Measurements from ENCODE around the gene CRB2.
A peak's percentile ranks its signal among the peaks of the same experiment; 100 is the strongest.

The CRB2 gene

DNA sequence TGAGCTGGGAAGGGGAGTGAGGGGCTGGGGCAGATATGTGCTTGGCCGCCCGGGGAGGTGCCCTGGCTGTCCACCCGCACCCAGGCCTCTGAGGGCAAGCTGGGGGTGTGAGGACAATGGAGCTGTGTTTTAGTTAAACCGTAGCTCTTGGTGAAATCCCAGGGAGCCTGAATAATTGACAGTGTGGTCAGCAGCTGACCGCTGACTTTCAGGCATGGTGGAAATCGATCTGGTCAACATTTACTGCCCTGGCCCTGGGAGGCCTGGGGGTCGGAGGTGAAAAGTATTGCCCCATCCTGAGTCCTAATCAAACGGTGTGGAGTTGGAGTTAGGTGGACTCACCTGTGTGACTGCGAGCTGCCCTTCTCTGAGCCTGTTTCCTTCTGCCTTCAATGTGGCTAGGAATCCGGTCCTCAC, 31.2 kb upstream of the CRB2 start:
- H3K79me2 ChIP-seq (ENCODE audit: low read length) = no peaks in the 10 kb centered on the region
- H3K4me2 ChIP-seq (ENCODE audit: low read depth, low read length) = no peak overlapping the region
- H2AFZ ChIP-seq (ENCODE audit: low read length) = no peak overlapping the region
- H3K9ac ChIP-seq (ENCODE audit: low read length) = no peak overlapping the region
- H3K9me2 ChIP-seq (replicated peaks; ENCODE audit: insufficient read depth, low read length) = no peaks in the 10 kb centered on the region
- H3K27ac ChIP-seq (ENCODE audit: low read length) = no peak overlapping the region
- no peaks in the 10 kb centered on the region for H3K36me3 ChIP-seq (replicated peaks; ENCODE audit: insufficient read depth, low read length)
- H4K20me1 ChIP-seq (ENCODE audit: insufficient read depth, low read length) = no peaks in the 10 kb centered on the region
- no peaks in the 10 kb centered on the region for H3K9me3 ChIP-seq (replicated peaks; ENCODE audit: insufficient read depth, low read length)
- DNase-seq = no peak
- peaks cover 10% of the 10 kb centered on the region for H3F3A ChIP-seq (ENCODE audit: insufficient read depth, low read length)
- H3K4me1 ChIP-seq (ENCODE audit: low read length) = peaks cover 50% of the 10 kb centered on the region
- H3K27me3 ChIP-seq (replicated peaks; ENCODE audit: insufficient read depth, low read length) = no peaks in the 10 kb centered on the region
- H3K4me3 ChIP-seq (ENCODE audit: low read length) = no peak overlapping the region
- TF ChIP-seq, protein P1, sequence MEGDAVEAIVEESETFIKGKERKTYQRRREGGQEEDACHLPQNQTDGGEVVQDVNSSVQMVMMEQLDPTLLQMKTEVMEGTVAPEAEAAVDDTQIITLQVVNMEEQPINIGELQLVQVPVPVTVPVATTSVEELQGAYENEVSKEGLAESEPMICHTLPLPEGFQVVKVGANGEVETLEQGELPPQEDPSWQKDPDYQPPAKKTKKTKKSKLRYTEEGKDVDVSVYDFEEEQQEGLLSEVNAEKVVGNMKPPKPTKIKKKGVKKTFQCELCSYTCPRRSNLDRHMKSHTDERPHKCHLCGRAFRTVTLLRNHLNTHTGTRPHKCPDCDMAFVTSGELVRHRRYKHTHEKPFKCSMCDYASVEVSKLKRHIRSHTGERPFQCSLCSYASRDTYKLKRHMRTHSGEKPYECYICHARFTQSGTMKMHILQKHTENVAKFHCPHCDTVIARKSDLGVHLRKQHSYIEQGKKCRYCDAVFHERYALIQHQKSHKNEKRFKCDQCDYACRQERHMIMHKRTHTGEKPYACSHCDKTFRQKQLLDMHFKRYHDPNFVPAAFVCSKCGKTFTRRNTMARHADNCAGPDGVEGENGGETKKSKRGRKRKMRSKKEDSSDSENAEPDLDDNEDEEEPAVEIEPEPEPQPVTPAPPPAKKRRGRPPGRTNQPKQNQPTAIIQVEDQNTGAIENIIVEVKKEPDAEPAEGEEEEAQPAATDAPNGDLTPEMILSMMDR (IDR thresholded peaks at IDR 0.05; ENCODE audit: low read length) = no peak
- TF ChIP-seq EZH2 (optimal IDR thresholded peaks at IDR 0.05; ENCODE audit: low read depth, low read length) (no peak), EZH2phosphoT487 (IDR thresholded peaks at IDR 0.05; ENCODE audit: low read length) (no peak)

DNA sequence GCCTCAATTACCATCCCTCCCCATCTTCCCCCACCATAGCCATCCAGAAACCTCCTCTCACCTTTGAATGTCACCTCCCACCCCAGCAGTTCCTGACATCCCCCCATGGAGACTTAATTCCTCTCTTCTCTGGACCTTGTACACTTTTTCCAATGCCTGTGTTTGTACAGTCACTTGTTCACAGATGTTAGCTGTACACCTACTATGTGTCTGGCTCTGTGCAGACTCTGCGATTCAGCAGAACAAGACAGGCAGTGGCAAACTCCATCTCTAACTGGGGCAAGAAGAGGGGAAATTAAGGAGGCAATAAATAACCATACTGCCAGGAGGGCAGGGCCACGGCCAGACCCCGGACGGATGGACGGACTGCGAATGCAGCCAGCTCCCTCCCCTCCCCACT, 29.8 kb upstream of the CRB2 start:
- peak; percentile 3 for DNase-seq
- peak overlapping the region; percentile 10; the same call in 1 of the 2 replicates for H3K4me2 ChIP-seq (ENCODE audit: low read depth, low read length)
- no peak overlapping the region for H3K4me3 ChIP-seq (ENCODE audit: low read length)
- no peaks in the 10 kb centered on the region for H3K36me3 ChIP-seq (replicated peaks; ENCODE audit: insufficient read depth, low read length)
- no peaks in the 10 kb centered on the region for H3K9me3 ChIP-seq (replicated peaks; ENCODE audit: insufficient read depth, low read length)
- TF ChIP-seq, protein P1 (IDR thresholded peaks at IDR 0.05; ENCODE audit: low read length) = no peak
- TF ChIP-seq EZH2 (optimal IDR thresholded peaks at IDR 0.05; ENCODE audit: low read depth, low read length) = no peak
- TF ChIP-seq EZH2phosphoT487 (IDR thresholded peaks at IDR 0.05; ENCODE audit: low read length) = no peak
- H3F3A ChIP-seq (ENCODE audit: insufficient read depth, low read length) = peaks cover 10% of the 10 kb centered on the region
- no peaks in the 10 kb centered on the region for H3K9me2 ChIP-seq (replicated peaks; ENCODE audit: insufficient read depth, low read length)
- peak overlapping the region; percentile 52; the same call in 1 of the 2 replicates for H2AFZ ChIP-seq (ENCODE audit: low read length)
- no peaks in the 10 kb centered on the region for H3K79me2 ChIP-seq (ENCODE audit: low read length)
- H3K27me3 ChIP-seq (replicated peaks; ENCODE audit: insufficient read depth, low read length) = no peaks in the 10 kb centered on the region
- peaks cover 48% of the 10 kb centered on the region for H3K4me1 ChIP-seq (ENCODE audit: low read length)
- H3K27ac ChIP-seq (ENCODE audit: low read length) = 0 out of 2 replicates have a peak overlapping the region, but pooled peaks have one; percentile 2
- no peaks in the 10 kb centered on the region for H4K20me1 ChIP-seq (ENCODE audit: insufficient read depth, low read length)
- H3K9ac ChIP-seq (ENCODE audit: low read length) = no peak overlapping the region

DNA sequence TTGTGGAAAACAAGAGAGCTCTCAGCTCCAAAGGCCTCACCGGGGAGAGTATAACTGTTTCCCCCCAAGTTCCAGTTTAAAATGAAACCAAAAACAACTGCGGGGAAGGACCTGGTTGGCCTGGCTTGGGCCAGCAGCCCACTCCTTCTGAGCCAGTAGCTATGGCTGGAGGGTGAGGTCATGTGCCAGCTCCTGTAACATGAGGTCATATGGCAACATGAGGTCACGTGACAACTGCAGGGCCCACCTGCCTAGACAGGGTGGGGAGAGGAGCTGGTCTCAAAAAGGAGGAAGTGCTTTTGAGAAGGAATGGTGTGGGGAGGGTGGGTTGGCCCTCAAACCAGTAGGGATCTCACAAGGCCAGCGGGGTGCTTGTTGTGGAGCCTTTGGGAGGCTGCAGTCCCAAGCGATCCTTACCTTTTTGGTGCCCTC, 29.3 kb upstream of the CRB2 start:
- TF ChIP-seq EZH2phosphoT487 (IDR thresholded peaks at IDR 0.05; ENCODE audit: low read length) = no peak
- TF ChIP-seq EZH2 (optimal IDR thresholded peaks at IDR 0.05; ENCODE audit: low read depth, low read length) = no peak
- TF ChIP-seq, protein P1 (IDR thresholded peaks at IDR 0.05; ENCODE audit: low read length) = no peak
- Histone ChIP-seq H3K36me3 (replicated peaks; ENCODE audit: insufficient read depth, low read length) (no peaks in the 10 kb centered on the region), H3F3A (ENCODE audit: insufficient read depth, low read length) (peaks cover 9% of the 10 kb centered on the region), H2AFZ (ENCODE audit: low read length) (peak overlapping the region; percentile 52), H3K27ac (ENCODE audit: low read length) (0 out of 2 replicates have a peak overlapping the region, but pooled peaks have one; percentile 2), H3K9me2 (replicated peaks; ENCODE audit: insufficient read depth, low read length) (no peaks in the 10 kb centered on the region), H3K9ac (ENCODE audit: low read length) (no peak overlapping the region), H3K9me3 (replicated peaks; ENCODE audit: insufficient read depth, low read length) (no peaks in the 10 kb centered on the region), H3K4me3 (ENCODE audit: low read length) (no peak overlapping the region), H3K4me1 (ENCODE audit: low read length) (peaks cover 43% of the 10 kb centered on the region), H3K4me2 (ENCODE audit: low read depth, low read length) (peak overlapping the region; percentile 10; the same call in 1 of the 2 replicates), H3K27me3 (replicated peaks; ENCODE audit: insufficient read depth, low read length) (no peaks in the 10 kb centered on the region), H3K79me2 (ENCODE audit: low read length) (no peaks in the 10 kb centered on the region), H4K20me1 (ENCODE audit: insufficient read depth, low read length) (no peaks in the 10 kb centered on the region)
- peak; percentile 22 for DNase-seq

All from MM.1S (cell line).